ENCODE data around the gene CERS3.

The CERS3 gene

GRCh38 chr15:100383302-100384107 lies 145.2 kb downstream of the CERS3 start:
- peak in 1 of 2 donors; percentile 2 for DNase-seq (ENCODE audit: low read depth in 2 of 2)

GRCh38 chr15:100373942-100374341 lies 154.8 kb downstream of the CERS3 start:
- no peak for DNase-seq (ENCODE audit: low read depth in 2 of 2)

- no peak for DNase-seq (ENCODE audit: low read depth in 2 of 2)
These were observed 155.4 kb downstream of the CERS3 start for GRCh38 chr15:100373120-100373896.

DNA sequence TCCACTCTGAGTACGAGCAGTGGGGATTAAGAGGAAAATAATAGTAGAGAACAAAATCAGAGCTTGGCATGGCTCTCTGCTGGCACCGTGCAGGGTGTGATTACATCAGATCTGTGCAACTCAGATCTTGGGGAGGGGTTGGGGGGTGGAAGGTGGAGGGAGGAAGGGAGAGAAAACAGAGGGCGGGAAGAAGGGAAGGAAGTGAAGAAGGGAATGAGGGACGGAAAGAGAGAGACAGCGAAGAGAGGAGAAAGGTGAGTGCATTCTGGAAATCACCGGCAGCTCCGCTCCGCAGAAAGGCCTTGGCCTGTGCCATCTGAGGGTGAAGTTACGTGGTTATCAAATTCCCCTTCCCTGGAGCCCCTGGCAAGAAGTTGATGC lies 156.0 kb downstream of the CERS3 start:
- no peak for DNase-seq (ENCODE audit: low read depth in 2 of 2)

- DNase-seq (ENCODE audit: low read depth in 2 of 2), result no peak
These were observed 173.4 kb downstream of the CERS3 start for GRCh38 chr15:100355342-100355741.

DNA sequence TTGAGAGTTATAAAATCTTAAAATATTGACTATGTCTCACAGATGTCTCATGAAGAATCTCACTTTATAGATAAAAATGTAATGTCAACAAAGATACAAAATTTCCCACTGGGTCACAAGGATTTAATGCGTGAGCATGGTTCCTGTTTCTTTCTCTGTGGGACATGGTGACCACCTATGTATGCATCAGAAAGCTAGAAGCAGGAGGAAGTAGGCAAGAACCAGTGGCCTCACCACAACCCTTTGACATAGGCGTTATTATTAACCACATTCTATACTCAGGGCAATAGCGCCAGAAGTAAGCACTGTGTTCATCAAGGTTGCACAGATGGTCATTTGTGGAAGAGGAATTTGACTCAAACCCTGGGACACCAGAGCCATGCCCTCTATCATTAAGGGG lies 175.3 kb downstream of the CERS3 start:
- DNase-seq (ENCODE audit: low read depth in 2 of 2), result no peak

DNA sequence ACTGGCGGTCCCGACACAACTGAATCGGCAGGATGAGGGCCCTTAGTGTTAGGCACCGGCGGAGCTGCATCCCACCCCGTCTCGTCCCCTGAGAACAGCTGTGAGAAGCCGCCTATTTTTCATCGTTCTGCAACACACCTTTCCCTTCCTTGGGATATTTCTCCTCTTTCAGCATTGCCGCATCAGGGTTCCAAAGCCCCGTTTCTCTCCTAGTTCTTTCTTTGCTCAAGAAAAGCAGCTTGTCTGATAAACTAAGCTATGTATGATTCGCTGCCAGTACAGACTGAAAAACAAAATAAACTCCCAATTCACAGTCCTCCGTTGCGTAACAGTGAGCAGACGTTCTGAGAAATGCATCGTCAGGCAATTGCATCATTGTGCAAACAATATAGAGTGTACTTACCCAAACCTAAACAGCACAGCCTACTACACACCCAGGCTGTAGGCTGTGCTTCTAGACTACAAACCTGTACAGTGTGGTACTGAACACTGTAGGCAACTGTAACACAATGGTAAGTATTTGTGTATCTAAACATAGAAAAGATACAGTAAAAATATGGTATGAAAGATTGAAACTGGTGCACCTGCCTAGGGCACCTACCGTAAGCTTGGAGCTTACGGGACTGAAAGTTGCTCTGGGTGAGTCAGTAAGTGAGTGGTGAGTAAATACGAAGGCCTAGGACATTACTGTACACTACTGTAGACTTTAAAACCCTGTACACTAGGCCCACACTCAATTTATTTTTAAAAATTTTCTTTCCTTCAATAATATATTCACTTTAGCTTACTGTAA lies 178.1 kb downstream of the CERS3 start:
- DNase-seq (ENCODE audit: low read depth in 2 of 2), result no peak
